ENCODE measurements around the gene BRD7.

Gene BRD7

DNA sequence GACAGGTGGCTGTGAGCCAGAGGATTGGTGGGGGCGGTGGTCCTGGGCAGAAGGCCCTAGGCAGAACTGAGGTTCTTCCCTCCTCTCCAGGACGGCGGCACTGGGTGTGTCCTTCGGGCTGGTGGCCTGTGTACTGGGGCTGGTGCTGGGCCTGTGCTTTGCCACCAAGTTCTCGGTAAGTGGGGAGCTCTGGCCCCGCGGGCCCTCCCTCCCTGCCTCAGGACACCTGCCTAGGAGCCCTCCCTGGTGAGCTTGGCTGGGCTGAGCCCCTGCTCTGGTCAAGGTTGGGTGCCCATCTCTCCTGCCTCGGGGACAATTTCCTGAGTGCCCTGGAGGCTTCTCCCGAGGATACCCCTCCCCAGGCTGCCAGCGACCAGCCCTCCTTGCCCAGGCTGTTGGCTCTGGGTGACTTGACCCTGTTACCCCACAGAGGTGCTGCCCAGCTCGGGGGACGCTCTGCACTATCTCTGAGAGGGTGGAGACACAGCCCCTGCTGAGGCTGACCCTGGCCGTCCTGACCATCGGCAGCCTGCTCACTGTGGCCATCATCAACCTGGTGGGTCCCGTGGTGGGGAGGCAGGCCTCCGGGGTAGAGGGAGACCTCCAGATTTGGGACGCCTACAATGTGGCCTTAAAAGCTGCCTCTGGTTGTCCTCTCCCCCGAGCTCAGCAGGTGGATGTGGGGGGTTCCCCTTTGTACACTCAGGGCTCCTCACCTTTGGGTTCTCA, 60.4 kb downstream of the BRD7 start (continued):
- TF ChIP-seq ZIC2 (tag by site-specific recombination; IDR thresholded peaks at IDR 0.05): no peak
- TF ChIP-seq ZSCAN23 (tag by site-specific recombination; IDR thresholded peaks at IDR 0.05): no peak
- TF ChIP-seq, protein P1, sequence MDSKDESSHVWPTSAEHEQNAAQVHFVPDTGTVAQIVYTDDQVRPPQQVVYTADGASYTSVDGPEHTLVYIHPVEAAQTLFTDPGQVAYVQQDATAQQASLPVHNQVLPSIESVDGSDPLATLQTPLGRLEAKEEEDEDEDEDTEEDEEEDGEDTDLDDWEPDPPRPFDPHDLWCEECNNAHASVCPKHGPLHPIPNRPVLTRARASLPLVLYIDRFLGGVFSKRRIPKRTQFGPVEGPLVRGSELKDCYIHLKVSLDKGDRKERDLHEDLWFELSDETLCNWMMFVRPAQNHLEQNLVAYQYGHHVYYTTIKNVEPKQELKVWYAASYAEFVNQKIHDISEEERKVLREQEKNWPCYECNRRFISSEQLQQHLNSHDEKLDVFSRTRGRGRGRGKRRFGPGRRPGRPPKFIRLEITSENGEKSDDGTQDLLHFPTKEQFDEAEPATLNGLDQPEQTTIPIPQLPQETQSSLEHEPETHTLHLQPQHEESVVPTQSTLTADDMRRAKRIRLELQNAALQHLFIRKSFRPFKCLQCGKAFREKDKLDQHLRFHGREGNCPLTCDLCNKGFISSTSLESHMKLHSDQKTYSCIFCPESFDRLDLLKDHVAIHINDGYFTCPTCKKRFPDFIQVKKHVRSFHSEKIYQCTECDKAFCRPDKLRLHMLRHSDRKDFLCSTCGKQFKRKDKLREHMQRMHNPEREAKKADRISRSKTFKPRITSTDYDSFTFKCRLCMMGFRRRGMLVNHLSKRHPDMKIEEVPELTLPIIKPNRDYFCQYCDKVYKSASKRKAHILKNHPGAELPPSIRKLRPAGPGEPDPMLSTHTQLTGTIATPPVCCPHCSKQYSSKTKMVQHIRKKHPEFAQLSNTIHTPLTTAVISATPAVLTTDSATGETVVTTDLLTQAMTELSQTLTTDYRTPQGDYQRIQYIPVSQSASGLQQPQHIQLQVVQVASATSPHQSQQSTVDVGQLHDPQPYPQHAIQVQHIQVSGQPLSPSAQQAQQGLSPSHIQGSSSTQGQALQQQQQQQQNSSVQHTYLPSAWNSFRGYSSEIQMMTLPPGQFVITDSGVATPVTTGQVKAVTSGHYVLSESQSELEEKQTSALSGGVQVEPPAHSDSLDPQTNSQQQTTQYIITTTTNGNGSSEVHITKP (tag by site-specific recombination; IDR thresholded peaks at IDR 0.05): no peak
- TF ChIP-seq ZNF48 (tag by site-specific recombination; IDR thresholded peaks at IDR 0.05): no peak
- no peak for TF ChIP-seq KLF1 (tag by site-specific recombination; IDR thresholded peaks at IDR 0.05)

DNA sequence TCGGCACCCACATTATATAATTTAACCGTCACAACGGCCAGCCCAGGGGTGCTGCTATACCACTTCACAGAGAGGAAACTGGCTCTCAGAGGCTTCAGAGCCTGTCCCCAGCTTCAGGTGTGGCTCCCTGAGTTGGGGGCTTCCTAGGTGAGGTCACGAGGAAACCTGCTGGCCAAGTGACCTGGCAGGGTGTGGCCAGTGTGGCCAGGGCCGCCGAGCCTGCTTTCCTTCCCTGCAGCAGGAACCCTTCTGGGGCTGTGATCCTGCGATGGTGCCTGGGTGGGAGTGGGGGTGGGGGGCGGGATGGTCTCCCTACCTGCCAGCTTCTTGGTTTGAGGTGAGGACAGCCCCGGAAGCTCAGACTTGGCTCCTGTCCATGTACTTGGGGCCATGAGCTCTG, 62.5 kb downstream of the BRD7 start:
- Histone ChIP-seq H3K9me3 (ENCODE audit: control insufficient read depth, insufficient read depth, low read depth, low read length) (no peaks in the 10 kb centered on the region), H3K36me3 (ENCODE audit: control insufficient read depth in 2 of 2, insufficient read depth in 1 of 2, low read length in 2 of 2) (peaks cover 0 to 2% of the 10 kb centered on the region in 2 experiments; a peak in 1 of 3 replicates), H3K4me3 (ENCODE audit: low read depth, low read length) (no peak overlapping the region), H3K4me1 (ENCODE audit: control insufficient read depth, insufficient read depth, low read length) (no peaks in the 10 kb centered on the region), H3K27ac (ENCODE audit: extremely low read depth, low read depth, low read length) (no peak overlapping the region)
- ChIA-PET CTCF (interaction anchor here (0.6 kb wide), 1 partner anchor 342 kb away, joined by 4 read pairs; no protein-coding TSS in a partner anchor), POLR2A (no interaction called here)
- TF ChIP-seq, protein P2, sequence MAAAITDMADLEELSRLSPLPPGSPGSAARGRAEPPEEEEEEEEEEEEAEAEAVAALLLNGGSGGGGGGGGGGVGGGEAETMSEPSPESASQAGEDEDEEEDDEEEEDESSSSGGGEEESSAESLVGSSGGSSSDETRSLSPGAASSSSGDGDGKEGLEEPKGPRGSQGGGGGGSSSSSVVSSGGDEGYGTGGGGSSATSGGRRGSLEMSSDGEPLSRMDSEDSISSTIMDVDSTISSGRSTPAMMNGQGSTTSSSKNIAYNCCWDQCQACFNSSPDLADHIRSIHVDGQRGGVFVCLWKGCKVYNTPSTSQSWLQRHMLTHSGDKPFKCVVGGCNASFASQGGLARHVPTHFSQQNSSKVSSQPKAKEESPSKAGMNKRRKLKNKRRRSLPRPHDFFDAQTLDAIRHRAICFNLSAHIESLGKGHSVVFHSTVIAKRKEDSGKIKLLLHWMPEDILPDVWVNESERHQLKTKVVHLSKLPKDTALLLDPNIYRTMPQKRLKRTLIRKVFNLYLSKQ (tag by site-specific recombination; IDR thresholded peaks at IDR 0.05; ENCODE audit: borderline replicate concordance): no peak
- TF ChIP-seq ZNF211 (tag by site-specific recombination; IDR thresholded peaks at IDR 0.05; ENCODE audit: low read depth) (no peak), ZNF426 (tag by site-specific recombination; IDR thresholded peaks at IDR 0.05) (no peak), ZNF560 (tag by site-specific recombination; IDR thresholded peaks at IDR 0.05; ENCODE audit: borderline replicate concordance) (no peak), MYNN (tag by site-specific recombination; IDR thresholded peaks at IDR 0.05; ENCODE audit: borderline replicate concordance) (no peak), EGR2 (tag by site-specific recombination; IDR thresholded peaks at IDR 0.05; ENCODE audit: low read depth) (no peak), ZNF544 (tag by site-specific recombination; IDR thresholded peaks at IDR 0.05) (no peak), ZNF548 (tag by site-specific recombination; IDR thresholded peaks at IDR 0.05) (no peak), ZNF341 (tag by site-specific recombination; IDR thresholded peaks at IDR 0.05; ENCODE audit: low read depth) (no peak), SALL2 (tag by site-specific recombination; IDR thresholded peaks at IDR 0.05; ENCODE audit: borderline replicate concordance) (no peak), ZXDB (tag by site-specific recombination; IDR thresholded peaks at IDR 0.05) (no peak), ZFP41 (tag by site-specific recombination; IDR thresholded peaks at IDR 0.05; ENCODE audit: borderline replicate concordance) (no peak)
- TF ChIP-seq, protein P3, sequence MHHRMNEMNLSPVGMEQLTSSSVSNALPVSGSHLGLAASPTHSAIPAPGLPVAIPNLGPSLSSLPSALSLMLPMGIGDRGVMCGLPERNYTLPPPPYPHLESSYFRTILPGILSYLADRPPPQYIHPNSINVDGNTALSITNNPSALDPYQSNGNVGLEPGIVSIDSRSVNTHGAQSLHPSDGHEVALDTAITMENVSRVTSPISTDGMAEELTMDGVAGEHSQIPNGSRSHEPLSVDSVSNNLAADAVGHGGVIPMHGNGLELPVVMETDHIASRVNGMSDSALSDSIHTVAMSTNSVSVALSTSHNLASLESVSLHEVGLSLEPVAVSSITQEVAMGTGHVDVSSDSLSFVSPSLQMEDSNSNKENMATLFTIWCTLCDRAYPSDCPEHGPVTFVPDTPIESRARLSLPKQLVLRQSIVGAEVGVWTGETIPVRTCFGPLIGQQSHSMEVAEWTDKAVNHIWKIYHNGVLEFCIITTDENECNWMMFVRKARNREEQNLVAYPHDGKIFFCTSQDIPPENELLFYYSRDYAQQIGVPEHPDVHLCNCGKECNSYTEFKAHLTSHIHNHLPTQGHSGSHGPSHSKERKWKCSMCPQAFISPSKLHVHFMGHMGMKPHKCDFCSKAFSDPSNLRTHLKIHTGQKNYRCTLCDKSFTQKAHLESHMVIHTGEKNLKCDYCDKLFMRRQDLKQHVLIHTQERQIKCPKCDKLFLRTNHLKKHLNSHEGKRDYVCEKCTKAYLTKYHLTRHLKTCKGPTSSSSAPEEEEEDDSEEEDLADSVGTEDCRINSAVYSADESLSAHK (tag by site-specific recombination; IDR thresholded peaks at IDR 0.05): no peak
- TF ChIP-seq, protein P4, sequence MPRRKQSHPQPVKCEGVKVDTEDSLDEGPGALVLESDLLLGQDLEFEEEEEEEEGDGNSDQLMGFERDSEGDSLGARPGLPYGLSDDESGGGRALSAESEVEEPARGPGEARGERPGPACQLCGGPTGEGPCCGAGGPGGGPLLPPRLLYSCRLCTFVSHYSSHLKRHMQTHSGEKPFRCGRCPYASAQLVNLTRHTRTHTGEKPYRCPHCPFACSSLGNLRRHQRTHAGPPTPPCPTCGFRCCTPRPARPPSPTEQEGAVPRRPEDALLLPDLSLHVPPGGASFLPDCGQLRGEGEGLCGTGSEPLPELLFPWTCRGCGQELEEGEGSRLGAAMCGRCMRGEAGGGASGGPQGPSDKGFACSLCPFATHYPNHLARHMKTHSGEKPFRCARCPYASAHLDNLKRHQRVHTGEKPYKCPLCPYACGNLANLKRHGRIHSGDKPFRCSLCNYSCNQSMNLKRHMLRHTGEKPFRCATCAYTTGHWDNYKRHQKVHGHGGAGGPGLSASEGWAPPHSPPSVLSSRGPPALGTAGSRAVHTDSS (tag by site-specific recombination; IDR thresholded peaks at IDR 0.05): no peak
- TF ChIP-seq, protein P5, sequence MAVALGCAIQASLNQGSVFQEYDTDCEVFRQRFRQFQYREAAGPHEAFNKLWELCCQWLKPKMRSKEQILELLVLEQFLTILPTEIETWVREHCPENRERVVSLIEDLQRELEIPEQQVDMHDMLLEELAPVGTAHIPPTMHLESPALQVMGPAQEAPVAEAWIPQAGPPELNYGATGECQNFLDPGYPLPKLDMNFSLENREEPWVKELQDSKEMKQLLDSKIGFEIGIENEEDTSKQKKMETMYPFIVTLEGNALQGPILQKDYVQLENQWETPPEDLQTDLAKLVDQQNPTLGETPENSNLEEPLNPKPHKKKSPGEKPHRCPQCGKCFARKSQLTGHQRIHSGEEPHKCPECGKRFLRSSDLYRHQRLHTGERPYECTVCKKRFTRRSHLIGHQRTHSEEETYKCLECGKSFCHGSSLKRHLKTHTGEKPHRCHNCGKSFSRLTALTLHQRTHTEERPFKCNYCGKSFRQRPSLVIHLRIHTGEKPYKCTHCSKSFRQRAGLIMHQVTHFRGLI (tag by site-specific recombination; IDR thresholded peaks at IDR 0.05): no peak
- TF ChIP-seq, protein P6, sequence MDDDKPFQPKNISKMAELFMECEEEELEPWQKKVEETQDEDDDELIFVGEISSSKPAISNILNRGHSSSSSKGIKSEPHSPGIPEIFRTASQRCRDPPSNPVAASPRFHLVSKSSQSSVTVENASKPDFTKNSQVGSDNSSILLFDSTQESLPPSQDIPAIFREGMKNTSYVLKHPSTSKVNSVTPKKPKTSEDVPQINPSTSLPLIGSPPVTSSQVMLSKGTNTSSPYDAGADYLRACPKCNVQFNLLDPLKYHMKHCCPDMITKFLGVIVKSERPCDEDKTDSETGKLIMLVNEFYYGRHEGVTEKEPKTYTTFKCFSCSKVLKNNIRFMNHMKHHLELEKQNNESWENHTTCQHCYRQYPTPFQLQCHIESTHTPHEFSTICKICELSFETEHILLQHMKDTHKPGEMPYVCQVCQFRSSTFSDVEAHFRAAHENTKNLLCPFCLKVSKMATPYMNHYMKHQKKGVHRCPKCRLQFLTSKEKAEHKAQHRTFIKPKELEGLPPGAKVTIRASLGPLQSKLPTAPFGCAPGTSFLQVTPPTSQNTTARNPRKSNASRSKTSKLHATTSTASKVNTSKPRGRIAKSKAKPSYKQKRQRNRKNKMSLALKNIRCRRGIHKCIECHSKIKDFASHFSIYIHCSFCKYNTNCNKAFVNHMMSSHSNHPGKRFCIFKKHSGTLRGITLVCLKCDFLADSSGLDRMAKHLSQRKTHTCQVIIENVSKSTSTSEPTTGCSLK (tag by site-specific recombination; IDR thresholded peaks at IDR 0.05): no peak

Data from HEK293 (cell line).